Astrocyte (in vitro differentiated cells and primary cell): ENCODE results near the gene RPSA. TPM values are rescaled to one million over a fixed set of nuclear protein-coding genes. Genes with fewer than 3 reads are reported as not detected.

Experiments
- DNase-seq: peaks from one replicate; pipeline ENCODE4 v3.0.0-alpha.2; 2010; ENCODE audit warnings: low read depth
- FAIRE-seq: peaks from 2 replicates; lab custom pipeline; 2011; peaks lifted over from hg19 to GRCh38; lab: Jason Lieb, UNC
- H2AFZ ChIP-seq: 2 replicates; pipeline ENCODE4 v1.6.0; 2012; ENCODE audit warnings: low read depth, low read length, inconsistent platforms
- H3K27ac ChIP-seq: 2 replicates; pipeline ENCODE4 v1.5.1; 2011; ENCODE audit warnings: low read depth, low read length, inconsistent platforms
- H3K27me3 ChIP-seq: 2 replicates; pipeline ENCODE4 v1.6.0; 2011; ENCODE audit warnings: low read length, inconsistent platforms; ENCODE audit not compliant: insufficient read depth
- H3K36me3 ChIP-seq: 2 replicates; pipeline ENCODE4 v1.5.1; 2011; ENCODE audit warnings: low read length, inconsistent platforms; ENCODE audit not compliant: insufficient read depth
- H3K4me1 ChIP-seq: 2 replicates; pipeline ENCODE4 v1.5.1; 2011; ENCODE audit warnings: low read length, inconsistent platforms; ENCODE audit not compliant: insufficient read depth
- H3K4me2 ChIP-seq: 2 replicates; pipeline ENCODE4 v1.6.0; 2012; ENCODE audit warnings: low read length, inconsistent platforms
- H3K4me3 ChIP-seq: 2 replicates; pipeline ENCODE4 v1.5.1; 2011; ENCODE audit warnings: low read depth, mild to moderate bottlenecking, low read length, inconsistent platforms; ENCODE audit not compliant: insufficient read depth
- H3K79me2 ChIP-seq: 2 replicates; pipeline ENCODE4 v1.6.0; 2012; ENCODE audit warnings: mild to moderate bottlenecking, low read length, inconsistent platforms; ENCODE audit not compliant: insufficient read depth
- H3K9ac ChIP-seq: 2 replicates; pipeline ENCODE4 v1.6.0; 2012; ENCODE audit warnings: mild to moderate bottlenecking, low read length, inconsistent platforms
- H3K9me3 ChIP-seq: 2 replicates; pipeline ENCODE4 v1.5.1; 2012; ENCODE audit warnings: low read depth, mild to moderate bottlenecking, low read length, inconsistent platforms; ENCODE audit not compliant: insufficient read depth
- H4K20me1 ChIP-seq: 2 replicates; pipeline ENCODE4 v1.6.0; 2012; ENCODE audit warnings: low read length, inconsistent platforms; ENCODE audit not compliant: insufficient read depth
- H3K27ac Mint-ChIP-seq: one replicate; pipeline ENCODE4 v1.8.0; 2021; ENCODE audit warnings: mild to moderate bottlenecking, mixed read lengths; ENCODE audit not compliant: unreplicated experiment
- H3K27me3 Mint-ChIP-seq: one replicate; pipeline ENCODE4 v1.8.0; 2021; ENCODE audit warnings: low read depth, mixed read lengths; ENCODE audit not compliant: unreplicated experiment
- H3K36me3 Mint-ChIP-seq: one replicate; pipeline ENCODE4 v1.8.0; 2021; ENCODE audit warnings: low read depth, mixed read lengths; ENCODE audit not compliant: unreplicated experiment
- H3K4me1 Mint-ChIP-seq: one replicate; pipeline ENCODE4 v1.8.0; 2021; ENCODE audit warnings: low read depth, mixed read lengths; ENCODE audit not compliant: unreplicated experiment
- H3K4me3 Mint-ChIP-seq: one replicate; pipeline ENCODE4 v1.8.0; 2021; ENCODE audit warnings: mild to moderate bottlenecking, moderate library complexity, mixed read lengths; ENCODE audit not compliant: unreplicated experiment
- H3K9me3 Mint-ChIP-seq: one replicate; pipeline ENCODE4 v1.8.0; 2021; ENCODE audit warnings: mild to moderate bottlenecking, mixed read lengths; ENCODE audit not compliant: unreplicated experiment
- EZH2 ChIP-seq: IDR thresholded peaks from 2 replicates; pipeline ENCODE4 v1.6.1; 2012; ENCODE audit warnings: mild to moderate bottlenecking, low read length, inconsistent platforms; ENCODE audit not compliant: insufficient read depth
- total RNA-seq: library from RNA; stranded (reverse); gene quantifications from 2 replicates; pipeline ENCODE4 v1.2.1, GENCODE V29; 2021
- TF ChIP-seq, protein P1 (sequence below): IDR thresholded peaks from 2 replicates; pipeline ENCODE4 v1.5.1; 2011; ENCODE audit warnings: low read depth, mild to moderate bottlenecking, inconsistent platforms, low read length, moderate library complexity; ENCODE audit not compliant: insufficient read depth

Gene RPSA
- total RNA-seq, 1 donor from 2014 or later, result 1,004 TPM

DNA sequence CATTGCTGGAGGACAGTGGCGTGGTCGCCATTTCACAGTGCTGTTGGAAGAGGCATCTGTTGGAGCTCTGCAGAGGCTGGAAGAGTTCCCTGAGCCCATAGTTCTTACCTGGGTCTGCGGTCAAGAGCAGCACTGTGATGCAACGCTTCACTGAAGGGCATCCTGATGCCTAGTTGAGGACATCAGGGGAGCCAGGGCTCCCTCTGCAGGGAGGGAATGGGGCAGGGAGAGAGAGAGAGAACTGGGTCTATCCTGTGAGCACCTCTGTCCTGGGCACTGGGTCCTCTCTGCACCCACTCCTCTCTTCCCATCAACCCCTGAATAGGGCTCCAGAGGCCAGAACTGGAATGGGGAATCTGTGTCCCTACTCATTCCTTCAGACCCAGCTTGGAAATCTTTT lies 37.0 kb downstream of the RPSA start:
- no peaks in the 10 kb centered on the region for H3K9me3 Mint-ChIP-seq
- no peak overlapping the region for H3K27ac Mint-ChIP-seq
- Histone ChIP-seq H3K27me3 (peaks cover 2% of the 10 kb centered on the region), H4K20me1 (no peaks in the 10 kb centered on the region), H3K4me1 (no peaks in the 10 kb centered on the region), H3K4me3 (no peak overlapping the region), H3K36me3 (no peaks in the 10 kb centered on the region), H3K9ac (no peak overlapping the region), H3K27ac (no peak overlapping the region), H3K9me3 (no peaks in the 10 kb centered on the region), H2AFZ (no peak overlapping the region), H3K4me2 (no peak overlapping the region), H3K79me2 (no peaks in the 10 kb centered on the region)
- peaks cover 7% of the 10 kb centered on the region for H3K27me3 Mint-ChIP-seq
- FAIRE-seq (no peak), DNase-seq (no peak)
- TF ChIP-seq, protein P1, sequence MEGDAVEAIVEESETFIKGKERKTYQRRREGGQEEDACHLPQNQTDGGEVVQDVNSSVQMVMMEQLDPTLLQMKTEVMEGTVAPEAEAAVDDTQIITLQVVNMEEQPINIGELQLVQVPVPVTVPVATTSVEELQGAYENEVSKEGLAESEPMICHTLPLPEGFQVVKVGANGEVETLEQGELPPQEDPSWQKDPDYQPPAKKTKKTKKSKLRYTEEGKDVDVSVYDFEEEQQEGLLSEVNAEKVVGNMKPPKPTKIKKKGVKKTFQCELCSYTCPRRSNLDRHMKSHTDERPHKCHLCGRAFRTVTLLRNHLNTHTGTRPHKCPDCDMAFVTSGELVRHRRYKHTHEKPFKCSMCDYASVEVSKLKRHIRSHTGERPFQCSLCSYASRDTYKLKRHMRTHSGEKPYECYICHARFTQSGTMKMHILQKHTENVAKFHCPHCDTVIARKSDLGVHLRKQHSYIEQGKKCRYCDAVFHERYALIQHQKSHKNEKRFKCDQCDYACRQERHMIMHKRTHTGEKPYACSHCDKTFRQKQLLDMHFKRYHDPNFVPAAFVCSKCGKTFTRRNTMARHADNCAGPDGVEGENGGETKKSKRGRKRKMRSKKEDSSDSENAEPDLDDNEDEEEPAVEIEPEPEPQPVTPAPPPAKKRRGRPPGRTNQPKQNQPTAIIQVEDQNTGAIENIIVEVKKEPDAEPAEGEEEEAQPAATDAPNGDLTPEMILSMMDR, result no peak
- TF ChIP-seq EZH2, result no peak
- H3K36me3 Mint-ChIP-seq, result no peaks in the 10 kb centered on the region
- H3K4me3 Mint-ChIP-seq, result no peak overlapping the region
- H3K4me1 Mint-ChIP-seq, result peaks cover 8% of the 10 kb centered on the region

DNA sequence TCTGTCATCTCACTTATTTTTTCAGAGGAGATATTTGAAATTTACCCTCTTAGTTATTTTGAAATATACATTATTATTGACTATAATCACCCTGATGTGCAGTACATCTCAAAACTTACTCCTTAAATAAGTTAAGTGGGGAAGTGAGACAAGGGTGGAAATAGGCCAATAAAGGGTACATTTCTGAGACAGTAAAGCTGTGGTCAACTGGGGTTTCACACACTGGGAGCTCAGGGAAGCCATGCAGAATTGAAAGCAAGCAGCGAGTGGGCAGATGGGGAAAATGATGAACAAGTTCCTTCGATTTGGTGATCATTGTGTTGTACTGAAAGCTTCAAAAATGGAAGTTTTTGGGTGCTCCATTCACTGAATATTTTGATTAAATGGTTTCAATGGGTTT lies 39.4 kb downstream of the RPSA start:
- FAIRE-seq, result no peak
- peaks cover 7% of the 10 kb centered on the region for H3K27me3 Mint-ChIP-seq

DNA sequence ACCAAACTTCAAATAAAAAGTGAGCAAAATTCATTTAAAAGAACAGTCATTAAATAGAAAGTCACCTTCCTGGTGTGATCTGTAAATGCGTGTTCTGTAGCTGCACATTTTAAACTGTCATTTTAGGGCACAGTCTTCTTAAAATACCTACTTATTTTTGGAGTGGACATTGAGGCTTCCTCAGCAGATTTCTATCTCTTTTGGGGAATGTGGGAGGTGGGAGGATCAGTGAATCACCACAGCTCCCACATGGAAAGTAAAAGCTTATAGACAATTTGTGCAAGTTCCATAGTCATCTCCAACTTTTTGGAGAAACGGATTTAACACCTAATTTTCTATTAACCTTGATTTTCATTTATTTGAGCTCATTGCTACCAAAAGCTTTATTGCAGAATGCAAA lies 39.9 kb downstream of the RPSA start:
- no peak overlapping the region for H3K4me2 ChIP-seq
- Mint-ChIP-seq H3K27me3 (peaks cover 7% of the 10 kb centered on the region), H3K9me3 (no peaks in the 10 kb centered on the region), H3K4me3 (no peak overlapping the region), H3K36me3 (no peaks in the 10 kb centered on the region), H3K27ac (no peak overlapping the region), H3K4me1 (peaks cover 8% of the 10 kb centered on the region)
- no peak overlapping the region for H2AFZ ChIP-seq
- TF ChIP-seq, protein P1, result no peak
- TF ChIP-seq EZH2, result no peak
- no peak overlapping the region for H3K4me3 ChIP-seq
- H3K9me3 ChIP-seq, result no peaks in the 10 kb centered on the region
- no peak for DNase-seq
- no peaks in the 10 kb centered on the region for H3K79me2 ChIP-seq
- no peaks in the 10 kb centered on the region for H3K36me3 ChIP-seq
- no peaks in the 10 kb centered on the region for H3K4me1 ChIP-seq
- H3K9ac ChIP-seq, result no peak overlapping the region
- H3K27ac ChIP-seq, result no peak overlapping the region
- H3K27me3 ChIP-seq, result peaks cover 2% of the 10 kb centered on the region
- FAIRE-seq, result no peak
- H4K20me1 ChIP-seq, result no peaks in the 10 kb centered on the region

More for the DNA sequence above, 39.4 kb downstream of the RPSA start:
- Histone ChIP-seq H3K27ac (no peak overlapping the region), H3K4me3 (no peak overlapping the region), H3K79me2 (no peaks in the 10 kb centered on the region), H3K27me3 (peaks cover 2% of the 10 kb centered on the region), H3K36me3 (no peaks in the 10 kb centered on the region), H3K4me2 (no peak overlapping the region), H3K9ac (no peak overlapping the region), H3K4me1 (no peaks in the 10 kb centered on the region), H4K20me1 (no peaks in the 10 kb centered on the region), H2AFZ (no peak overlapping the region), H3K9me3 (no peaks in the 10 kb centered on the region)
- no peak overlapping the region for H3K27ac Mint-ChIP-seq
- H3K9me3 Mint-ChIP-seq, result no peaks in the 10 kb centered on the region
- H3K4me3 Mint-ChIP-seq, result no peak overlapping the region
- peaks cover 8% of the 10 kb centered on the region for H3K4me1 Mint-ChIP-seq
- H3K36me3 Mint-ChIP-seq, result no peaks in the 10 kb centered on the region
- DNase-seq, result no peak
- no peak for TF ChIP-seq EZH2
- TF ChIP-seq, protein P1, result no peak
